H1 (cell line): ENCODE data around the gene LAMA4. TPM values are rescaled to one million over a fixed set of nuclear protein-coding genes. Genes with fewer than 3 reads are reported as not detected.

Experiments used
- BRCA1 ChIP-seq: IDR thresholded peaks from 2 replicates; pipeline ENCODE4 v1.6.1; 2012; ENCODE audit warnings: low read depth, low read length, improper control_type of control experiment
- HDAC2 ChIP-seq, 2 experiments: fragments of 300-600 bp in 1 of 2; sonication (generic) in 1 of 2; IDR thresholded peaks; 2 replicates each; pipeline ENCODE4 v1.6.1; 2011 to 2012; ENCODE audit warnings: low read depth in 2 of 2, low read length in 2 of 2, mild to moderate bottlenecking in 2 of 2, moderate library complexity in 2 of 2, borderline replicate concordance in 1 of 2, inconsistent platforms in 1 of 2
- HDAC6 ChIP-seq: IDR thresholded peaks from one replicate; pipeline ENCODE4 v1.7.1; 2012; ENCODE audit warnings: low read depth, mild to moderate bottlenecking, inconsistent platforms, low read length, moderate library complexity
- POLR2AphosphoS5 ChIP-seq: IDR thresholded peaks from 2 replicates; pipeline ENCODE4 v1.6.1; 2011; ENCODE audit warnings: low read depth, low read length
- RNF2 ChIP-seq: fragments of 200-900, 300-1000 bp; sonication (generic); IDR thresholded peaks from 2 replicates; pipeline ENCODE4 v1.7.1; 2016; ENCODE audit warnings: borderline replicate concordance, low read depth, mild to moderate bottlenecking, antibody characterized with exemption, low read length; ENCODE audit not compliant: poor library complexity, severe bottlenecking; ENCODE audit errors: missing control alignments
- TBP ChIP-seq: IDR thresholded peaks from 2 replicates; pipeline ENCODE4 v1.6.1; 2011; ENCODE audit warnings: low read depth, low read length, improper control_type of control experiment
- polyA plus RNA-seq, 7 experiments: library from polyadenylated mRNA; depleted of rRNA in 3 of 7; stranded (reverse) in 5 of 7; unstranded in 2 of 7; fragments of >200 nt in 5 of 7; fragments of 200-250 nt in 2 of 7; gene quantifications; 1 replicate in 5 of 7; 2 replicates in 1 of 7; 4 replicates in 1 of 7; pipeline versions ENCODE4 v1.2.1 to v1.2.3, GENCODE V29; 2011 to 2013; ENCODE audit warnings: missing spikeins in 2 of 7, mixed read lengths in 2 of 7
- total RNA-seq: library from RNA; stranded (reverse); fragmentation: NEBNext Ultra II Directional; extraction: Animal tissue kit (Norgen Biotek cat#: 25700); gene quantifications from 2 replicates; pipeline ENCODE4 v1.2.1, GENCODE V29; 2021

Gene LAMA4
- total and polyA plus RNA-seq, 2 of the 8 experiments (the other 6 are each of a cell fraction or from before 2014, with no cell fraction given), result 0.95 to 1.5 TPM

DNA sequence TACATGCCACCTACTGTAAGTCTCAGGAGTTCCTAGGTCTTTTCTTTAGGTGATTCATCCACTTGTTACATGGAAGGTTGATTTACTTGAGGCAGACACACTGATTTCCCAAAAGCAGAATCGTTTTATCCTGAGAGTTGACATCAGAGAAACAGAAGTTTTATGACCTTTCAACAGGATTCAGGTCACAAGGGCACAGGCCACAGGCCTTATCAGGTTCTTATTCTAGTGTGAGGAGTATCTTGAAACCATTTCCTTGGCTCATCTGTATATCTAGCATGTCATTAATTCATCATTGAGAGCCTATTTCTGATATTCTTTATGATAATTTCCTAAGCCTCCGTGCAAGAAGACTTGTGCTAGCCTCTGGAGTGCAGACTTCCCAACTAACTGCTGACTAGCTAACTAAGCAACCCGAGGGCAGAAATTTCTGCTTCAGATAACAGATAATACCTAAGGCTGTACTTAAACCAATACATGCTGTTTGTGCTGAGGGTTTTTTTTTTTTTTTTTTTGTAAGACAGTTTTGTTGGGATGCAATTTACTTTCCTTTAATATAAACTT, 47.9 kb upstream of the LAMA4 start (continued):
- TF ChIP-seq HDAC2 (IDR thresholded peaks at IDR 0.05; ENCODE audit: borderline replicate concordance in 1 of 2, low read depth in 2 of 2, low read length in 2 of 2) (no peak), HDAC6 (no peak), POLR2AphosphoS5 (no peak), BRCA1 (no peak), TBP (no peak), RNF2 (no peak)
- TF ChIP-seq, all 59 proteins: peak for 0
